Activated naive CD4-positive, alpha-beta T cell treated with anti-CD3 and anti-CD28 coated beads, Interleukin-2, amount 50 U/mL, for 24 hours (primary cell): ENCODE measurements around the gene MCC.

Experiments
- H3K27ac Mint-ChIP-seq: one replicate; pipeline ENCODE4 v1.8.0; 2021; ENCODE audit warnings: mild to moderate bottlenecking, mixed read lengths
- H3K27me3 Mint-ChIP-seq: one replicate; pipeline ENCODE4 v1.8.0; 2021; ENCODE audit warnings: mixed read lengths
- H3K36me3 Mint-ChIP-seq: one replicate; pipeline ENCODE4 v1.8.0; 2021; ENCODE audit warnings: mixed read lengths
- H3K4me1 Mint-ChIP-seq: one replicate; pipeline ENCODE4 v1.8.0; 2021; ENCODE audit warnings: mixed read lengths
- H3K4me3 Mint-ChIP-seq: one replicate; pipeline ENCODE4 v1.8.0; 2021; ENCODE audit warnings: mild to moderate bottlenecking, mixed read lengths
- H3K9me3 Mint-ChIP-seq: one replicate; pipeline ENCODE4 v1.8.0; 2021; ENCODE audit warnings: mixed read lengths

The MCC gene

DNA sequence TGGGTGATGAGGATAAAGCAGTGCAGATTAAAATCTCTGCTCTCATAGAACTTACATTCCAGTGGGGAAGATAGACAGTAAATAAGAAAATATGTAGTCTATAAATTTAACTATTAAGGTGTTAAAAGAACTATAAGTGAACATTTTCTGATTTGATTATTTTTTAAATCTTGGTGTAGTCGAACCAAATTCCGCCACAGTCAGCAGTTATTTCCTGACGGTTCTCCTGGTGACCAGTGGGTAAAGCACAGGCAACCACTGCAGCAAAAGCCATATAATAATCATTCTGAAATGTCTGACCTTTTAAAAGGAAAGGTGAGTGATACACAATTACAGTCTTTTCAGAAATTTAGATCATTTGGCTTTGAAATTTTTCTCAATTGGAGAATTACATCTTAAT is 484.5 kb downstream of the MCC start:
- peaks cover 19% of the 10 kb centered on the region for H3K36me3 Mint-ChIP-seq
- H3K4me1 Mint-ChIP-seq: peaks cover 13% of the 10 kb centered on the region
- no peak overlapping the region for H3K4me3 Mint-ChIP-seq
- H3K9me3 Mint-ChIP-seq: no peaks in the 10 kb centered on the region
- no peaks in the 10 kb centered on the region for H3K27me3 Mint-ChIP-seq
- H3K27ac Mint-ChIP-seq: no peak overlapping the region

- peaks cover 15% of the 10 kb centered on the region for H3K36me3 Mint-ChIP-seq
- H3K9me3 Mint-ChIP-seq: no peaks in the 10 kb centered on the region
- H3K4me3 Mint-ChIP-seq: no peak overlapping the region
- H3K27me3 Mint-ChIP-seq: no peaks in the 10 kb centered on the region
- peaks cover 18% of the 10 kb centered on the region for H3K4me1 Mint-ChIP-seq
- no peak overlapping the region for H3K27ac Mint-ChIP-seq
These were observed 485.8 kb downstream of the MCC start for GRCh38 chr5:113002423-113002822.

DNA sequence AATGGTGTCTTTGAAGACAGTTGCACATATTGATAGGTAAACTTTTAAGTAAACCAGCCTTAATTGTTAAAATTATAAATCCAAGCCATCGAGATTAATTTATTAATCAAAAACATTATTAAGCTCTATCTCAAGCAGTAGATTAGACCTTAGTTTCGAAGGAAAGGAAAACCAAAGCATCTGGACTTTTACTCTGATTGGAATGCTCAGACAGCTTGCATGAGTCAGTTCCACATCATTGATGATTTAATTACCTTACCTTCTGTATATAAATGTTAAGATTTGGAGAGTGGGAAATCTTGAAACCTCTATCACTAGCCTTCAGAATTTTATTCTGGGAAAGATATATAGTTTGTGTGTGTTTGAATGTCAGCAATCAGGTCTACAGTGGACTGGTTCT is 487.8 kb downstream of the MCC start:
- no peaks in the 10 kb centered on the region for H3K27me3 Mint-ChIP-seq
- peaks cover 13% of the 10 kb centered on the region for H3K36me3 Mint-ChIP-seq
- no peak overlapping the region for H3K4me3 Mint-ChIP-seq
- no peaks in the 10 kb centered on the region for H3K9me3 Mint-ChIP-seq
- H3K4me1 Mint-ChIP-seq: peaks cover 26% of the 10 kb centered on the region
- H3K27ac Mint-ChIP-seq: no peak overlapping the region

DNA sequence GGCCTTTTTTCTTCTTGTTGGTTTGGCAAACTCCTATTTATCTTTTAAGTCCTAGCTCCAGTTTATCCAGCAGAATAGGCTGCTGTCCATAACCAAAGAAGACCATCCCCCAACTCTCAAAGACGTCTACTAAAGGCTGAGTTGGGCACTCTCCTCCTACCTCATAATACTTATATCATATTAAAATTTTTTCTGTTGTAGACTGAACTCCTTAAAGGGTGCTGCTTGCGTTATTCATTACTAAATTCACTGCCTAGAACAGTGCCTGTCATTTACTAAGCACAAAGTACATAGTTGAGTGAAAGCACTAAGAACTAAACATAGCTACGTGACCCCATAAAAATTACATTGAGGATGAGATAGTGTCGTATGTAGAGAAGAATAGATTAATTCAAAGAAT is 490.0 kb downstream of the MCC start:
- Mint-ChIP-seq H3K9me3 (no peaks in the 10 kb centered on the region), H3K36me3 (peaks cover 13% of the 10 kb centered on the region)

GRCh38 chr5:112996830-112997374 is 491.4 kb downstream of the MCC start:
- peaks cover 27% of the 10 kb centered on the region for H3K4me1 Mint-ChIP-seq
- H3K27ac Mint-ChIP-seq: no peak overlapping the region
- peaks cover 10% of the 10 kb centered on the region for H3K36me3 Mint-ChIP-seq
- no peaks in the 10 kb centered on the region for H3K27me3 Mint-ChIP-seq
- no peaks in the 10 kb centered on the region for H3K9me3 Mint-ChIP-seq
- H3K4me3 Mint-ChIP-seq: no peak overlapping the region

More for the DNA sequence above, 490.0 kb downstream of the MCC start:
- H3K4me1 Mint-ChIP-seq: peaks cover 25% of the 10 kb centered on the region
- peak overlapping the region; percentile 62 for H3K27ac Mint-ChIP-seq
- no peak overlapping the region for H3K4me3 Mint-ChIP-seq
- H3K27me3 Mint-ChIP-seq: no peaks in the 10 kb centered on the region

DNA sequence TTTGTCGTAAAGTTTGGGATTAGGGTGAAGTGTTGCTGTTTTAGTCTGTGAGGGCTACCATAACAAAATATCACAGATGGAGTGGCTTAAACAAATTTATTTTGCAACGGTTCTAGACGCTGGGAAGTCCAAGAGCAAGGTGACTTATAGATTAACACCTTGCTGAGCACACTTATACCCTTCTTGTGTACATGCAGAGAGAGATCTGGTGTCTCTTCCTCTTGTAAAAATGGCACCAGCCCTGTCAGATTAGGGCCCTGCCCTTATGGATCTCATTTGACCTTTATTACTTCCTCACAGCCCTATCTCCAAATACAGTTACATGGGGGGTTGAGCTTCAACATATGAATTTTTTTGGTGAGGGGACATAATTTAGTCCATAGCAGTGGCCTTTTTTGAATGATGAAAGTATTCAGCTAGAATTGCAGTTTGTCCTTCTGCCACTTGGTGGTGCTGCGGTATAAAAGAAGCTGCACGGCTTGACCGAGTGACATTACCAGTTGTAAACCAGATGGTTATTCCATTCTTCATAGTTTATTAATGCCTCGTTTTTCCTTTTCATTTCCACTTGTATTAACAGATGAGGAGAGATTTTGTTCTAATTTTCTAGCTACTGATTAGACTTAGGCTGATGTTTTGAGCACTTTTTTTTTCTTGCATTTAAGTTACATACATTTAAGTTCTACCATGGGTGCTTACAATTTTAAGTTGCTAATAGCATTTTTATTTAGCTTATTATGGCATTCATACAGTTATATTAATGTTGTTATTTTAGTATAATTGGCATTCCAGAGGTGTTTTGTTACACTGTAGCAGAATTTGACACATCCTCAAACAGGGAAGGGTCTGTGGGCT is 492.3 kb downstream of the MCC start:
- Mint-ChIP-seq H3K4me3 (no peak overlapping the region), H3K36me3 (peaks cover 7% of the 10 kb centered on the region), H3K4me1 (peaks cover 33% of the 10 kb centered on the region), H3K27me3 (no peaks in the 10 kb centered on the region), H3K9me3 (no peaks in the 10 kb centered on the region), H3K27ac (no peak overlapping the region)

DNA sequence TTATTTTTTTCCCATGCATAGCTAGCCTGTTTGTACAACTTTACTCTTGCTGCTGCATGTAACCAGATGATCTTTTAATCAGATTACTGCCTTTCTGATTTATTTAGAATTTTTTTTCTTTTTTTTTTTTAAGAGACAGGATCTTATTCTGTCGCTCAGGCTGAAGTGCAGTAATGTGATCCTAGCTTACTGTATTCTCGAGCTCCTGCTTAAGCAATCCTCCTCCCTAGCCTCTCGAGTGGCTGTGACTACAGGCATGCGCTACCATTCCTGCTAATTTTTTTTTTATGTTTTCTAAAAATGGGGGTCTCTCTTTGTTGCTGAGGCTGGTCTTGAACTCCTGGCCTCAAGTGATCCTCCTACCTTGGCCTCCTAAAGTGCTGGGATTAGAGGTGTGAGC is 502.0 kb downstream of the MCC start:
- Mint-ChIP-seq H3K4me1 (peaks cover 75% of the 10 kb centered on the region), H3K36me3 (peaks cover 19% of the 10 kb centered on the region), H3K9me3 (no peaks in the 10 kb centered on the region), H3K27me3 (no peaks in the 10 kb centered on the region), H3K4me3 (no peak overlapping the region), H3K27ac (no peak overlapping the region)

GRCh38 chr5:112983363-112983762 is 504.9 kb downstream of the MCC start:
- peaks cover 77% of the 10 kb centered on the region for H3K4me1 Mint-ChIP-seq

GRCh38 chr5:112979723-112980122 is 508.5 kb downstream of the MCC start:
- Mint-ChIP-seq H3K36me3 (peaks cover 12% of the 10 kb centered on the region), H3K9me3 (no peaks in the 10 kb centered on the region), H3K27me3 (no peaks in the 10 kb centered on the region), H3K27ac (peak overlapping the region; percentile 92), H3K4me1 (peaks cover 75% of the 10 kb centered on the region), H3K4me3 (peak overlapping the region; percentile 83)

More at GRCh38 chr5:112983363-112983762, 504.9 kb downstream of the MCC start:
- Mint-ChIP-seq H3K9me3 (no peaks in the 10 kb centered on the region), H3K27me3 (no peaks in the 10 kb centered on the region), H3K36me3 (peaks cover 15% of the 10 kb centered on the region), H3K27ac (no peak overlapping the region), H3K4me3 (no peak overlapping the region)

DNA sequence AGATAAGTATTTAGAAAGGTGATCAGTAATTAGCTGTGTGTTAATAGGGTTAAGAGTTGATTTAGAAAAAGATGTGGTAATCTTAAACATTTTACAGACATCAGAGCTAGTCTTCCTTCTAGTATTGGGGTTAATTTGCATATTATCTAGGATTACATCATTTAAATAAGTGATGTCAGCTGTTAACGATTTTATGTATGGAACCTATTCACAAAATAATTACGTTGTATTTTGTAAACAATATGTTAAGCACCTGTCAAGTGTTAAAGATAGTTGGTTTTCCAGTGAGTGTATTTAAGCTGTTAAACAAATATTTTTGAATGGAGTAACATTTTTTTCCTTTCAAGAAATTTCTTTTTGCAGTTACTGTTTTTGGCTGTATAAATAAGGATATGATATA is 509.4 kb downstream of the MCC start:
- Mint-ChIP-seq H3K9me3 (no peaks in the 10 kb centered on the region), H3K27me3 (no peaks in the 10 kb centered on the region), H3K4me1 (peaks cover 67% of the 10 kb centered on the region), H3K36me3 (peaks cover 12% of the 10 kb centered on the region), H3K27ac (peak overlapping the region; percentile 38), H3K4me3 (peak overlapping the region; percentile 99)

GRCh38 chr5:112977440-112977861 is 510.8 kb downstream of the MCC start:
- peaks cover 5% of the 10 kb centered on the region for H3K36me3 Mint-ChIP-seq
- peak overlapping the region; percentile 98 for H3K27ac Mint-ChIP-seq
- no peaks in the 10 kb centered on the region for H3K27me3 Mint-ChIP-seq
- peak overlapping the region; percentile 99 for H3K4me3 Mint-ChIP-seq
- no peaks in the 10 kb centered on the region for H3K9me3 Mint-ChIP-seq
- H3K4me1 Mint-ChIP-seq: peaks cover 54% of the 10 kb centered on the region

DNA sequence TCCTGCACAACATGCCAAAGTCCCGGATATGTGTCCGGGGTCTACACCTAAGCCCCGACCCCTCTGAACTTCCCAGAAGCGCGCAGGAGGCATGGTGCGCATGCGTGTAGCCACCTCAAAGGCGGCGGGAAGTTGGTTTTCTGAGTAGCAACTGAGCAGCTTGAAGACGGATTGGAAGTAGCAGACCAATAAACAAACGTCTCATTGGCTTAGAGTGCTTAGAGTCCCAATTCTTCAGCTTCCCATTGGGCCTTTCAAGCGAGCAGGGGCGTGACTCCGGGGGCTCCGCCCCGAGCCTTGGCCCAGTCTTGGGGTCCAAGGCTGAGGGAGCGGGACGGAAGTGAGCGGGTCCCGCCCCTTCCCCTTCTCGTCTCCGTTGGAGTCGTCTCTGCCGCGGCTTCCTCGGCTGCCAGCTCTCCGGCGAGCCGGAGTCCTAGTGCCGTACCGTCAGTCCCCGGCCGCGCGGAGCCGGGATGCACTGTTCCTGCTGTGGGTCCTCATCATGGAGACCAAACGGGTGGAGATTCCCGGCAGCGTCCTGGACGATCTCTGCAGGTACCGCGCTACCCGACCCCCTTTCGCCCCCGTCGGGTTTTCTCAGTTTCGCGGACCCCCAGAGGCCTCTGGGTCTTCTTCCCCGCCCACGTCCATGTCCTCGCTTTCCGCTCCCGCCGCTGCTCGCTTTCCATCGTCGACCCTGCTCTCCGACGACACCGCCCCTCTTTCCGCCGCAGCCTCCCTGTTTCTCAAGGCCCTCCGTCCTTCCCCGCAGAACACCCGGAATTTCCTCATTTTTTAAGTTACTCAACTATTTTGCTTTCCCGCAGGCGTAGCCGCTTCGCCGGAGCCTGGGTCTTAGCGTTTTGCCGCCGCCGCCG is 511.6 kb downstream of the MCC start, which contains the start of gene DCP2:
TSS of gene DCP2 (plus strand) at position 367 of the 878 bp plus-strand sequence. CDS start at position 503, 136 bp downstream.
- peak within 1 kb of the TSS; percentile 98 for H3K27ac Mint-ChIP-seq
- no peaks in the 10 kb centered on the region for H3K9me3 Mint-ChIP-seq
- H3K4me3 Mint-ChIP-seq: peak within 1 kb of the TSS; percentile 99
- H3K4me1 Mint-ChIP-seq: peaks cover 49% of the 10 kb centered on the region
- no peaks in the 10 kb centered on the region for H3K27me3 Mint-ChIP-seq
- H3K36me3 Mint-ChIP-seq: peaks cover 2% of the 10 kb centered on the region

DNA sequence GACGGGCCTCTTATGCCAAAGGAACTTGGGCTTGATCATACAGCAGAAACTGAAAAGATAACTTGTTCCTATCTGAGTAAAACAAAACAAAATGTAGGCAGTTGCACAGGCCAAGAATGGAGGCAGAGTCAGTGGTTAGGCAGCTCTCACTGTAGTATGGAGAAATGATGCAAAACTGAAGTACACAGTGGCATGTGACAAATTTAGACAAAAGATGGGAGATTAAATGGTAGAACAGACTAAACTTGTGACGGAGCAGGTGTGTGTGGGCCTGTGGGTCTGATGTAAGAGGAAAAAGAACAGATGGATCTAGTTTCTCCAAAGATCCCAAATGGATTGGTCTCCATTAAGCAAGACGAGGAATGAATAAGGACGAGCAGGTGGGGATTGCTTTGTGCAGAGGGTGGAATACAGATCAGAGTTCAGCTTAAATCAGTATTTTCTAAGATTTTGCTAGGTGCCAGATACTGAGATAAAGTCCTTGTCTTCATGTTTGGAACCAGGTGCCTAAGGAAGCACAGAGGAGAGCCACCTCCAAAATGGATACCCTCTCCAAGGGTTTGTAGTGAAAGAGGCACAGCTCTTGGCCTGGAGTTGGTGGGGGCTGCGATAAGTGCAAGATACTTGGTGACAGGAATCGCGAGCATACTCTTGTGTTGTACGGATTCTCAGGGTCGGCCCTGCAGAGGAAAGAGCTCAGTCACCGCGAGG is 512.4 kb downstream of the MCC start:
- Mint-ChIP-seq H3K4me3 (peak overlapping the region; percentile 99), H3K36me3 (peaks cover 2% of the 10 kb centered on the region), H3K4me1 (peaks cover 41% of the 10 kb centered on the region), H3K27me3 (no peaks in the 10 kb centered on the region), H3K9me3 (no peaks in the 10 kb centered on the region), H3K27ac (peak overlapping the region; percentile 98)

DNA sequence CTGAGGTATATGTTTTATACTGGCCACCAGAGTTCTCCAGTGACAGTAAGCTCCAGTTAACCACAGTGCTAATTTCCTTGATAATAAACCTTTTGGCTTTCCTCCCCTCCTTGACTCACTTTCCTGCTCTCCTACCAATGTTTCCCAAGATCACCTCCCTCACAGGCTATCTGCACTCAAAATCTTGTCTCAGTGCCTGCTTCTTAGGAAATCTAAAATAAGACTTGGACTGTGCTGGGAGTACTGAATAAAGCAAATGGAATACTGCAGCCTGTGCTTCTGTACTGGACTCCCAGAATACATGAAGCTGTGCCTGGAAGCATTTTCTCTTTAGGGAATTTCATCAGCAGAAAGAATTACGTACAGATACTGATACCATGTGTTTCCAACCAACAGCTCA is 513.4 kb downstream of the MCC start:
- peaks cover 32% of the 10 kb centered on the region for H3K4me1 Mint-ChIP-seq
- peaks cover 2% of the 10 kb centered on the region for H3K36me3 Mint-ChIP-seq
- H3K27ac Mint-ChIP-seq: peak overlapping the region; percentile 98
- H3K4me3 Mint-ChIP-seq: peak overlapping the region; percentile 99
- H3K27me3 Mint-ChIP-seq: no peaks in the 10 kb centered on the region
- no peaks in the 10 kb centered on the region for H3K9me3 Mint-ChIP-seq

DNA sequence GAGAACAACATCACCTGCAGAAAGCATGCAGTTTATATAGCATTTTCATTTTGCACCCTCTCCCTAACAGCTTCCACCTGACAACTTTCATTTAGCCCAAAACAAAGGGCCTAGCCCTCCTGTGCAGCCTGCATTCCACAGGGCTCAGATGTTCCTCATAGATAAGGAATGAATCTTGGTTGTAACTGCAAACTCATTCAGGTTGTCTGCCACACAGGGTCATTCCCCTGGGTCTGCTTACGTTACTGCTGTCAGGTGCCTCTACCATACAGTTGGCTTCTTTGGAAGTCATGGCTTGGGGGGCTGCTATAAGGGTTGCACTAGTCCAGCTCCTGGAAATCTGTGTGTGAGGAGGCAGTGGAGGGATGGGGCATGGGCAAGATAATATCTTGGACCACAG is 514.3 kb downstream of the MCC start:
- no peaks in the 10 kb centered on the region for H3K27me3 Mint-ChIP-seq
- no peaks in the 10 kb centered on the region for H3K36me3 Mint-ChIP-seq
- H3K27ac Mint-ChIP-seq: no peak overlapping the region
- H3K4me3 Mint-ChIP-seq: no peak overlapping the region
- H3K9me3 Mint-ChIP-seq: no peaks in the 10 kb centered on the region
- H3K4me1 Mint-ChIP-seq: peaks cover 23% of the 10 kb centered on the region
